ENCODE measurements around the gene LMTK2.

Gene LMTK2

DNA sequence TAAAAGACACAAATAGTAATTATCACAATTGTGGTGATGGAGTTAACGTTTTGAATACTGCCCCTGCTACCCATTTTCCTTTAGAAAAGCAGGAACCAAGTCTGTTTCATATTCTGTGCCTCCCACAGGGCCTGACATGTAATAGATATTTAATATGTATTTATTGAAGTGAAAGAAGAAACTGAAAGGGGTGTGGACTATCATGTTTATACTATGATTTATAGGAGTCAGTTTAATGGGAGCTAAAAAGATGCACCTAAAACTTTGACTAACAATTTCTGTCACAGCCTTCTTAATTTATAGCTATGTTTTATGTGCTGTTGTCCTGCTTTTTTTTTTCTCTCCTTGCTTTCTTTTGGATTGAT, 80.5 kb downstream of the LMTK2 start:
- no peak overlapping the region for H3K27ac ChIP-seq (ENCODE audit: low read length)
- H3K27me3 ChIP-seq (ENCODE audit: control insufficient read depth, insufficient read depth, low read length): no peaks in the 10 kb centered on the region
- no CpG with 5 or more reads among the region's 1 CpG for WGBS (ENCODE audit: insufficient coverage, insufficient read length)
- no peak overlapping the region for H3K4me3 ChIP-seq (ENCODE audit: low read length)
- no peaks in the 10 kb centered on the region; the same call in 1 of the 2 replicates for H3K9me3 ChIP-seq (ENCODE audit: control insufficient read depth, insufficient read depth, low read length)
- no peaks in the 10 kb centered on the region for H3K4me1 ChIP-seq (ENCODE audit: control insufficient read depth, insufficient read depth, low read length)
- peaks cover 5% of the 10 kb centered on the region; the same call in 1 of the 2 replicates for H3K36me3 ChIP-seq (ENCODE audit: control insufficient read depth, insufficient read depth, low read length)
- no peak for DNase-seq (ENCODE audit: low read depth, low spot score)

DNA sequence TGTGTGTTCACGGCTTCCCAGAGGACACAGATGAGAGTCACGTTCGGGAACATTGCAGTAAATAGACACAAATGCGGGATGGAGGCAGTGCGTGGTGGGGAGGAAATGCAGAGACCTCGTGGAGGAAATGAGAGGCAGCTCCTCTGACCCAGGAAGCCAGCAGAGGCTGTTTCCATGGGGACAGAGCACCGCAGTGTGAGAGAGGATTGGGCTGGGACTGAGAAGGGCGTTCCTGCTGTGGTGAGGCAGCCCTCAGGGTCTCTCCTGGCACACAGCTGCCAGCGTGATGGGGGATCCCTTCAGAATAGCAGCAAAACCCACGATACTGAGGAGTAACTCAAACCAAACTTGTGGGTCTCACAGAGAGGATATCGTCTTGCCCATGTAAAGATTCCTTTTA, 82.9 kb downstream of the LMTK2 start:
- H3K4me3 ChIP-seq (ENCODE audit: low read length): no peak overlapping the region
- H3K27ac ChIP-seq (ENCODE audit: low read length): no peak overlapping the region
- H3K36me3 ChIP-seq (ENCODE audit: control insufficient read depth, insufficient read depth, low read length): peaks cover 20% of the 10 kb centered on the region
- H3K27me3 ChIP-seq (ENCODE audit: control insufficient read depth, insufficient read depth, low read length): no peaks in the 10 kb centered on the region
- no peaks in the 10 kb centered on the region for H3K4me1 ChIP-seq (ENCODE audit: control insufficient read depth, insufficient read depth, low read length)
- no peaks in the 10 kb centered on the region for H3K9me3 ChIP-seq (ENCODE audit: control insufficient read depth, insufficient read depth, low read length)
- WGBS (ENCODE audit: insufficient coverage, insufficient read length): no CpG with 5 or more reads among the region's 11 CpGs
- no peak for DNase-seq (ENCODE audit: low read depth, low spot score)

DNA sequence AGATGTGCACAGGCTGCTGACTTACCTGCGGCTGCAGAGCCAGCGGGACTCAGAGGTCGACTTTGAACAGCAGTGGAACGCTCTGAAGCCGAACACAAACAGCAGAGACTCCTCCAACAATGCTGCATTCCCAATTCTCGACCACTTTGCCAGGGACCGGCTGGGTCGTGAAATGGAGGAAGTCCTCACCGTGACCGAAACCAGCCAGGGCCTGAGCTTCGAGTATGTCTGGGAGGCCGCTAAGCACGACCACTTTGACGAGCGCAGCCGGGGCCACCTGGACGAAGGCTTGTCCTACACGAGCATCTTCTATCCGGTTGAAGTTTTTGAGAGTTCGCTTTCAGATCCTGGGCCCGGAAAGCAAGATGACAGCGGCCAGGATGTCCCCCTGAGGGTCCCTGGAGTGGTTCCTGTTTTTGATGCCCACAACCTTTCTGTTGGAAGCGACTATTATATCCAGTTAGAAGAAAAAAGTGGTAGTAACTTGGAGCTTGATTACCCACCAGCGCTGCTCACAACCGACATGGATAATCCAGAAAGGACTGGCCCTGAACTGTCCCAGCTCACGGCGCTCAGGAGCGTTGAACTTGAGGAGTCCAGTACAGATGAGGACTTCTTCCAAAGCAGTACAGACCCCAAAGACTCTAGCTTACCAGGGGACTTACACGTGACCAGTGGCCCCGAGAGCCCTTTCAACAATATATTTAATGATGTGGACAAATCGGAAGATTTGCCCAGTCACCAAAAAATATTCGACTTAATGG, 85.2 kb downstream of the LMTK2 start:
- no peaks in the 10 kb centered on the region for H3K4me1 ChIP-seq (ENCODE audit: control insufficient read depth, insufficient read depth, low read length)
- H3K36me3 ChIP-seq (ENCODE audit: control insufficient read depth, insufficient read depth, low read length): peaks cover 24% of the 10 kb centered on the region
- no peaks in the 10 kb centered on the region for H3K9me3 ChIP-seq (ENCODE audit: control insufficient read depth, insufficient read depth, low read length)
- WGBS (ENCODE audit: insufficient coverage, insufficient read length): no CpG with 5 or more reads among the region's 32 CpGs
- no peak overlapping the region for H3K4me3 ChIP-seq (ENCODE audit: low read length)
- no peak for DNase-seq (ENCODE audit: low read depth, low spot score)
- no peaks in the 10 kb centered on the region for H3K27me3 ChIP-seq (ENCODE audit: control insufficient read depth, insufficient read depth, low read length)
- H3K27ac ChIP-seq (ENCODE audit: low read length): no peak overlapping the region

DNA sequence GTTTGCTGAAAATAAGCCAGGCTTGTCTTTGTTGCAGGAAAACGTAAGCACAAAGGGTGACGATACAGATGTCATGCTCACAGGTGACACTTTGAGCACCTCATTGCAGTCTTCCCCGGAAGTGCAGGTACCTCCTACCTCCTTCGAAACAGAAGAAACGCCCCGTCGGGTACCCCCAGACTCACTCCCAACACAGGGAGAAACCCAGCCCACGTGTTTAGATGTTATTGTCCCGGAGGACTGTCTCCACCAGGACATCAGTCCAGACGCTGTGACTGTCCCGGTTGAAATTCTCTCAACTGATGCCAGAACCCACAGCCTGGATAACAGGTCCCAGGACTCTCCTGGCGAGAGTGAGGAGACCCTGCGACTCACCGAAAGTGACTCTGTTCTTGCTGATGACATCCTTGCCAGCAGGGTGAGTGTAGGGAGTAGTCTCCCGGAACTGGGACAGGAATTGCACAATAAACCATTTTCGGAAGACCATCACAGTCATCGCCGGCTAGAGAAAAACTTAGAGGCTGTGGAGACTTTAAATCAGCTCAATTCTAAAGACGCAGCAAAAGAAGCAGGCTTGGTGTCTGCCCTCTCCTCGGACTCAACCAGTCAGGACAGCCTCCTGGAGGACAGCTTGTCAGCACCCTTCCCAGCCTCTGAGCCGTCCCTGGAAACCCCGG, 86.3 kb downstream of the LMTK2 start:
- DNase-seq (ENCODE audit: low read depth, low spot score): no peak
- no peaks in the 10 kb centered on the region for H3K27me3 ChIP-seq (ENCODE audit: control insufficient read depth, insufficient read depth, low read length)
- WGBS (ENCODE audit: insufficient coverage, insufficient read length): no CpG with 5 or more reads among the region's 22 CpGs
- H3K4me3 ChIP-seq (ENCODE audit: low read length): no peak overlapping the region
- no peaks in the 10 kb centered on the region for H3K4me1 ChIP-seq (ENCODE audit: control insufficient read depth, insufficient read depth, low read length)
- H3K27ac ChIP-seq (ENCODE audit: low read length): no peak overlapping the region
- peaks cover 24% of the 10 kb centered on the region for H3K36me3 ChIP-seq (ENCODE audit: control insufficient read depth, insufficient read depth, low read length)
- H3K9me3 ChIP-seq (ENCODE audit: control insufficient read depth, insufficient read depth, low read length): no peaks in the 10 kb centered on the region

DNA sequence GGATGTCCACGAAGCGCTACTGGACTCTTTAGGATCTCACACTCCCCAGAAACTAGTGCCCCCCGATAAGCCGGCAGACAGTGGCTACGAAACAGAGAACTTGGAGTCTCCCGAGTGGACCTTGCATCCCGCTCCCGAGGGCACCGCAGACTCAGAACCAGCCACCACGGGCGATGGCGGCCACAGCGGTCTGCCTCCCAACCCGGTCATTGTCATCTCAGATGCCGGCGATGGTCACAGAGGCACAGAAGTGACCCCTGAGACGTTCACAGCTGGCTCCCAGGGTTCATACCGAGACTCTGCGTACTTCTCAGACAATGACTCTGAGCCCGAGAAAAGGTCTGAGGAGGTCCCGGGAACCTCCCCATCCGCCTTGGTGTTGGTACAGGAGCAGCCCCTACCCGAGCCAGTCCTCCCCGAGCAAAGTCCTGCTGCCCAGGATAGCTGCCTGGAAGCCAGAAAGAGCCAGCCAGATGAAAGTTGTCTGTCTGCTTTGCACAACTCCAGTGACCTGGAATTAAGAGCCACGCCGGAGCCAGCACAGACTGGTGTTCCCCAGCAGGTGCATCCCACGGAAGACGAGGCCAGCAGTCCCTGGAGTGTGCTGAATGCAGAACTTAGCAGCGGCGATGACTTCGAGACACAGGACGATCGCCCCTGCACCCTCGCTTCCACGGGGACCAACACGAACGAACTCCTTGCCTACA, 87.0 kb downstream of the LMTK2 start:
- no peak for DNase-seq (ENCODE audit: low read depth, low spot score)
- Histone ChIP-seq H3K27me3 (ENCODE audit: control insufficient read depth, insufficient read depth, low read length) (no peaks in the 10 kb centered on the region), H3K9me3 (ENCODE audit: control insufficient read depth, insufficient read depth, low read length) (no peaks in the 10 kb centered on the region), H3K4me1 (ENCODE audit: control insufficient read depth, insufficient read depth, low read length) (no peaks in the 10 kb centered on the region), H3K27ac (ENCODE audit: low read length) (no peak overlapping the region), H3K4me3 (ENCODE audit: low read length) (no peak overlapping the region), H3K36me3 (ENCODE audit: control insufficient read depth, insufficient read depth, low read length) (peaks cover 24% of the 10 kb centered on the region)
- no CpG with 5 or more reads among the region's 37 CpGs for WGBS (ENCODE audit: insufficient coverage, insufficient read length)

DNA sequence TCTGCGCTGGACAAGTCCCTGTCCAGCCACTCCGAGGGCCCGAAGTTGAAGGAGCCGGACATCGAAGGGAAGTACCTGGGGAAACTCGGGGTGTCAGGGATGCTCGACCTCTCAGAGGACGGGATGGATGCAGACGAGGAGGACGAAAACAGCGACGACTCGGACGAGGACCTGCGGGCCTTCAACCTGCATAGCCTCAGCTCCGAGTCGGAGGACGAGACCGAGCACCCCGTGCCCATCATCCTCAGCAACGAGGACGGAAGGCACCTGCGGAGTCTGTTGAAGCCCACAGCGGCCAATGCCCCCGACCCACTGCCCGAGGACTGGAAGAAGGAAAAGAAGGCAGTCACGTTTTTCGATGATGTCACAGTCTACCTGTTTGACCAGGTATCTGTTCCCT, 87.5 kb downstream of the LMTK2 start:
- DNase-seq (ENCODE audit: low read depth, low spot score): no peak
- Histone ChIP-seq H3K4me3 (ENCODE audit: low read length) (no peak overlapping the region), H3K4me1 (ENCODE audit: control insufficient read depth, insufficient read depth, low read length) (no peaks in the 10 kb centered on the region), H3K27me3 (ENCODE audit: control insufficient read depth, insufficient read depth, low read length) (no peaks in the 10 kb centered on the region), H3K9me3 (ENCODE audit: control insufficient read depth, insufficient read depth, low read length) (no peaks in the 10 kb centered on the region), H3K27ac (ENCODE audit: low read length) (no peak overlapping the region), H3K36me3 (ENCODE audit: control insufficient read depth, insufficient read depth, low read length) (peaks cover 24% of the 10 kb centered on the region)
- WGBS (ENCODE audit: insufficient coverage, insufficient read length): no CpG with 5 or more reads among the region's 28 CpGs

DNA sequence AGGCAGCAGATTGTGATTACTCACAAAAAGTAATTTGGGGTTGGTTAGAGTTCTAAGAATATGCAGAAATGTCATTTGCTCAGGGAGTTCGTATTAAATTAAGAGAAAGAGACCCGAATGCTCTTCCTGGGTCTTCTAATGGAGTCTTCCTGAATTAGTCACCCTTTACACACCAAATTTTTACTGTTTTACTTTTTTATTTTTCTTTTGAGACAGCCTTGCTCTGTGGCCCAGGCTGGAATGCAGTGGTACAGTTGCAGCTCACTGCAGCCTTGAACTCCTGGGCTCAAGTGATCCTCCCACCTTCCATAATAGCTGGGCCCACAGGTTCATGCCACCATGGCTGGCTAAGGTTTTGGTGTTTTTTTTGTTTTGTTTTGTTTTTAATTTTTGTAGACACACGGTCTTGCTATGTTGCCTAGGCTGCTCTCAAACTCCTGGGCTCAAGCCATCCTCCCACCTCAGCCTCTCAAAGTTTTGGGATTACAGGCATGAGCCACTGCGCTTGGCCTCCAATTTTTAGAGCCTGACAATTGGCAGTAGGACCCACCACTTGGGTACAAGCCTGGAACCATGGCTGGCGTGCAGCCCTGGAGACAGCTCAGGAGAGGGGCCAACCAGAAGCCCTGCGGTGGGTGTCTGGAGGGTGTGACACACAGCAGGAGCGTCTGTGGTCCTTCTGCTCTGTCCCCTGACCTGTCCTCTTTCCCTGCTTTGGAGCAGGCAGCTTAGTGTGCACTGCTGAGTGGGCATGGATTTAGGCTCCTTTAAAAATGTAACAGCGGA, 88.2 kb downstream of the LMTK2 start:
- H3K36me3 ChIP-seq (ENCODE audit: control insufficient read depth, insufficient read depth, low read length): peaks cover 24% of the 10 kb centered on the region
- no peaks in the 10 kb centered on the region for H3K9me3 ChIP-seq (ENCODE audit: control insufficient read depth, insufficient read depth, low read length)
- no CpG with 5 or more reads among the region's 8 CpGs for WGBS (ENCODE audit: insufficient coverage, insufficient read length)
- DNase-seq (ENCODE audit: low read depth, low spot score): no peak
- no peak overlapping the region for H3K27ac ChIP-seq (ENCODE audit: low read length)
- H3K4me3 ChIP-seq (ENCODE audit: low read length): no peak overlapping the region
- H3K4me1 ChIP-seq (ENCODE audit: control insufficient read depth, insufficient read depth, low read length): no peaks in the 10 kb centered on the region
- H3K27me3 ChIP-seq (ENCODE audit: control insufficient read depth, insufficient read depth, low read length): no peaks in the 10 kb centered on the region

DNA sequence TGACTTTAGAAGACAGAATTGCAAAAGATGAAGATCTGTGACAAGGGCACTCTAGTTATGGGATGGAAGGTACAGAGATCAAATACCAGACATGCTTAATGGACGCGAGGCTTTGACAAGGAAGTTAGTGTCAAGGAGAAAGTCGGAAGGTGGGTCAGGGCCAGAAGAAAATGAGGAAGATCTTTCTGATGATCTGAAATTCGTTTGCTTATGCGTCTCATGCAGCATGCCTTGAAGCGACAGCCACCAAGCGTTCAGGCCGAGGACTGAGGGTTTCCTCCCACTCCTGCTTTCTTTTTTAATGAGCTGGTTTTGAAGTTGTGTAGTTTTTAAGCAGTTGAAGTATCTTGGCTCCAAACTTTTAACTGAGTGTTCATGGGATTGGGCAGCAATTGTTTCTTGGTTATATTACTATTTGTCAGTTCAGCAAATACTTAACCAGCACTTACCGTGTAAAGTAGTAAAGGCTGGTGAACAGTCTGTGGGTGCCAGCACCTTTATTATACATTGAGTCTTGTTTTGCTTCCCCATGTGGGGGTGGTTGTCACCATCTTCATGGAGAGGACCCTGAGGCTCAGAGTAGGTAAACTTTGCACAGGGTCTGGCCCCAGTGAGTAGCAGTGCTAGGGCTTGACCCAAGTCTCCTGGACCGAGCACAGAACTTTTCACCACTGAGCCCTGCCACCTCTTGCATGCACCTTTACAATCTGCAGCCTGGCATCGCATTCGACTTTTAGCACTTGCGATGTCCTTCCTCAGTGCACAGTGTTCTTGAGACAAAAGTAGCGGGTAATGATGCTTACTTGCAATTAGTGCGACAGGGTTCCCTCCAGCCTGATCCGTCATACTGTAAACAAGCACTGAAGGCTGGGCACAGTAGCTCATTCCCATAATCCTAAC, 90.3 kb downstream of the LMTK2 start:
- Histone ChIP-seq H3K27ac (ENCODE audit: low read length) (no peak overlapping the region), H3K4me3 (ENCODE audit: low read length) (no peak overlapping the region), H3K27me3 (ENCODE audit: control insufficient read depth, insufficient read depth, low read length) (no peaks in the 10 kb centered on the region), H3K4me1 (ENCODE audit: control insufficient read depth, insufficient read depth, low read length) (no peaks in the 10 kb centered on the region), H3K36me3 (ENCODE audit: control insufficient read depth, insufficient read depth, low read length) (peaks cover 19% of the 10 kb centered on the region), H3K9me3 (ENCODE audit: control insufficient read depth, insufficient read depth, low read length) (no peaks in the 10 kb centered on the region)
- DNase-seq (ENCODE audit: low read depth, low spot score): no peak
- WGBS (ENCODE audit: insufficient coverage, insufficient read length): no CpG with 5 or more reads among the region's 16 CpGs

DNA sequence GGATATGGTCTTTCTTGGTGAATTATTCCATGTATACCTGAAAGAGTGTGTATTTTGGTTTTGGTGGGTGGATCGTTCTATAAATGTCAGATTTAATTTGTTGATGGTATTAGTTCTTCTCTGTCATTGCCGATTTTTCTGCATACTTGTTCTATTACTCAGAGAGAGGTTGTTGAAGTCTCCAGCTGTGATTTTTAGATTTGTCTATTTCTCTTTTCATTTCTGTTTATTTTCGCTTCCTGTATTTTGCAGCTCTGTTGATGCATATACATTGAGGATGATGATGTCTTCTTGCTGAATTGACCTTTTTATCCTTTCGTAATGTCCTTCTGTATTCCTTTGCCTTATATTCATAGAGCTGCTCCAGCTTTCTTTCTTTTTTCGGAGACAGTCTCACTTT, 92.5 kb downstream of the LMTK2 start:
- Histone ChIP-seq H3K36me3 (ENCODE audit: control insufficient read depth, insufficient read depth, low read length) (peaks cover 7% of the 10 kb centered on the region; the same call in 1 of the 2 replicates), H3K27ac (ENCODE audit: low read length) (no peak overlapping the region), H3K4me3 (ENCODE audit: low read length) (no peak overlapping the region), H3K9me3 (ENCODE audit: control insufficient read depth, insufficient read depth, low read length) (no peaks in the 10 kb centered on the region), H3K4me1 (ENCODE audit: control insufficient read depth, insufficient read depth, low read length) (no peaks in the 10 kb centered on the region), H3K27me3 (ENCODE audit: control insufficient read depth, insufficient read depth, low read length) (no peaks in the 10 kb centered on the region)
- 100% methylated on average over 1 of the region's 5 CpGs for WGBS (ENCODE audit: insufficient coverage, insufficient read length)
- DNase-seq (ENCODE audit: low read depth, low spot score): no peak
